MM.1S (cell line): ENCODE data around the gene CHN1.

Experiments used
- CTCF ChIP-seq: fragments of 300-600 bp; sonication (generic); IDR thresholded peaks from 2 replicates; pipeline ENCODE4 v1.5.1; 2016; ENCODE audit warnings: antibody characterized with exemption, low read length, mixed read lengths
- EZH2 ChIP-seq: fragments of 300-600 bp; sonication (generic); optimal IDR thresholded peaks from 2 replicates; pipeline ENCODE3; 2017; ENCODE audit warnings: low read depth, mild to moderate bottlenecking, antibody characterized with exemption, low read length, mixed read lengths
- EZH2phosphoT487 ChIP-seq: fragments of 300-600 bp; sonication (generic); IDR thresholded peaks from 2 replicates; pipeline ENCODE4 v1.6.1; 2018; ENCODE audit warnings: antibody characterized with exemption, low read length

GRCh38 chr2:174776675-174777074 is 228.5 kb downstream of the CHN1 start:
- TF ChIP-seq CTCF = no peak
- no peak for TF ChIP-seq EZH2
- TF ChIP-seq EZH2phosphoT487 = no peak
